WERI-Rb-1 (cell line): ENCODE results near the gene IL1RAPL1.

Source experiments
- DNase-seq: peaks from one replicate; pipeline ENCODE4 v3.0.0-alpha.2; 2020
- H3K27ac ChIP-seq: fragments of 250-450 bp; sonication (Bioruptor Pico); 2 replicates; pipeline ENCODE4 v1.5.1; 2020; ENCODE audit warnings: mild to moderate bottlenecking, moderate library complexity
- H3K27me3 ChIP-seq: fragments of 250-450 bp; sonication (Bioruptor Pico); 2 replicates; pipeline ENCODE4 v1.5.1; 2021; ENCODE audit warnings: mild to moderate bottlenecking, low read depth, moderate library complexity; ENCODE audit not compliant: insufficient read depth, severe bottlenecking
- H3K36me3 ChIP-seq: fragments of 250-450 bp; sonication (Bioruptor Pico); 2 replicates; pipeline ENCODE4 v1.5.1; 2020; ENCODE audit warnings: mild to moderate bottlenecking, moderate library complexity
- H3K4me3 ChIP-seq: 2 replicates; pipeline ENCODE4 v1.5.1; 2011; ENCODE audit warnings: low read depth, mild to moderate bottlenecking, control low read depth, low read length
- H3K9me3 ChIP-seq: fragments of 250-450 bp; sonication (Bioruptor Pico); 2 replicates; pipeline ENCODE4 v1.5.1; 2021; ENCODE audit warnings: mild to moderate bottlenecking, moderate library complexity; ENCODE audit not compliant: severe bottlenecking
- CTCF ChIP-seq: IDR thresholded peaks from 2 replicates; pipeline ENCODE4 v1.5.1; 2011; ENCODE audit warnings: low read depth, mild to moderate bottlenecking, control low read depth, inconsistent platforms, low read length

IL1RAPL1 gene

DNA sequence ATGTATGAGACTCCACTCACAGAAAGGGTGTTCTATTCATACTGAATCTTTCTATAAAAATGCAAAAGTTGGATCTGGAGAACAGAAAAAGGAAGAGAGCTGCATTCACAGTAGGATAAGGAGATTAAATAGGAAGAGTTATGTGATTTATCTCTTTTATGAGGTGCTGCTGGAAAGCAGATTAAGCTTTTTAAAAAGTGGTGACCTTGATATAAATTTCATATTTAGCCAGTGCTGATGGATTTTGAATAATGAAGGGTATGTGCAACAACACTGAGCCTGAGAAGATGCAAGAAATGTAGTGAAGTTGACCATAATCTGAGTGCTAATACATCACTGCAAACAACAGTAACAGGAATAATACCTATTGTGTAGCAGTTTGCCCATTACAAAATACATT lies 795.6 kb downstream of the IL1RAPL1 start:
- no peak for DNase-seq
- H3K27ac ChIP-seq: no peak overlapping the region
- no peak for TF ChIP-seq CTCF

DNA sequence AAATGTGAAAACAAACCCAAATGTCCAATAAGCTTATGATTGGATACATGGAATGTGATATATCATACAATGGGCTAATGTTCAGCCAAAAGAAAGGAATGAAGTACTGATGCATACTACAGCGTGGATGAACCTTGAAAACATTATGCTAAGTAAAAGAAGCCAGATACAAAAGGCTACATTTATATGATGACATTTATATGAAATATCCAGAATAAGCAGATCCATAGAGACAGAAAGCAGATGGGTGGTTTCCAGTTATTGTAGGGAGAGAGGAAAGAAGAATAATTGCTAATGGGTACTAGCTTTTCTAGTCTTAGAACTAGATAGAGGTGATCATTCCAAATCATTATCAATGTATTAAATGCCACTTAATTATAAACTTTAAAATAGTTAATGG lies 801.3 kb downstream of the IL1RAPL1 start:
- TF ChIP-seq CTCF: no peak
- H3K27me3 ChIP-seq: peaks cover 2% of the 10 kb centered on the region
- H3K4me3 ChIP-seq: no peak overlapping the region
- H3K27ac ChIP-seq: no peak overlapping the region
- H3K9me3 ChIP-seq: no peaks in the 10 kb centered on the region
- no peaks in the 10 kb centered on the region for H3K36me3 ChIP-seq
- DNase-seq: no peak

More for the DNA sequence above, 795.6 kb downstream of the IL1RAPL1 start:
- Histone ChIP-seq H3K27me3 (no peaks in the 10 kb centered on the region), H3K9me3 (no peaks in the 10 kb centered on the region), H3K4me3 (no peak overlapping the region), H3K36me3 (no peaks in the 10 kb centered on the region)

- no peak for DNase-seq
- Histone ChIP-seq H3K9me3 (no peaks in the 10 kb centered on the region), H3K4me3 (no peak overlapping the region)
These were observed 810.3 kb downstream of the IL1RAPL1 start for GRCh38 chrX:29397506-29397905.

GRCh38 chrX:29407357-29407756 lies 820.1 kb downstream of the IL1RAPL1 start:
- Histone ChIP-seq H3K4me3 (no peak overlapping the region), H3K36me3 (no peaks in the 10 kb centered on the region), H3K9me3 (no peaks in the 10 kb centered on the region), H3K27me3 (no peaks in the 10 kb centered on the region), H3K27ac (no peak overlapping the region)
- no peak for DNase-seq
- TF ChIP-seq CTCF: no peak

More at GRCh38 chrX:29397506-29397905, 810.3 kb downstream of the IL1RAPL1 start:
- H3K27ac ChIP-seq: no peak overlapping the region
- TF ChIP-seq CTCF: no peak
- H3K36me3 ChIP-seq: no peaks in the 10 kb centered on the region
- no peaks in the 10 kb centered on the region for H3K27me3 ChIP-seq

- Histone ChIP-seq H3K4me3 (no peak overlapping the region), H3K27me3 (peaks cover 2% of the 10 kb centered on the region), H3K27ac (no peak overlapping the region), H3K36me3 (no peaks in the 10 kb centered on the region), H3K9me3 (no peaks in the 10 kb centered on the region)
- no peak for TF ChIP-seq CTCF
- no peak for DNase-seq
These were observed 832.7 kb downstream of the IL1RAPL1 start for GRCh38 chrX:29419774-29420553.

GRCh38 chrX:29422034-29422433 lies 834.8 kb downstream of the IL1RAPL1 start:
- H3K4me3 ChIP-seq: no peak overlapping the region
- no peak overlapping the region for H3K27ac ChIP-seq
- peaks cover 2% of the 10 kb centered on the region for H3K27me3 ChIP-seq
- no peaks in the 10 kb centered on the region for H3K9me3 ChIP-seq
- DNase-seq: no peak
- no peak for TF ChIP-seq CTCF
- H3K36me3 ChIP-seq: no peaks in the 10 kb centered on the region
